CD14-positive monocyte (primary cell): ENCODE data around the gene DPPA3. TPM values are rescaled to one million over a fixed set of nuclear protein-coding genes. Genes with fewer than 3 reads are reported as not detected.

Source experiments
- DNase-seq, 3 donors: peaks; one replicate each; pipeline ENCODE4 v3.0.0-alpha.2; 2011 to 2022
- H2AFZ ChIP-seq: 2 replicates; pipeline ENCODE4 v1.6.0; 2012; ENCODE audit warnings: mild to moderate bottlenecking, low read depth, low read length, inconsistent platforms; ENCODE audit not compliant: insufficient read depth, poor library complexity, severe bottlenecking
- H3K27ac ChIP-seq, 2 donors: 1 replicate in 1 of 2; 2 replicates in 1 of 2; pipeline ENCODE4 v1.5.1; 2012 to 2013; ENCODE audit warnings: low read length in 2 of 2, control low read depth in 1 of 2, inconsistent platforms in 1 of 2, low read depth in 1 of 2, mild to moderate bottlenecking in 1 of 2
- H3K27me3 ChIP-seq, 2 donors: one replicate each; pipeline versions ENCODE4 v1.6.0 to v1.6.1; 2011 to 2013; ENCODE audit warnings: low read length in 2 of 2; ENCODE audit not compliant: control insufficient read depth in 2 of 2, insufficient read depth in 2 of 2
- H3K36me3 ChIP-seq, 2 donors: replicated peaks in 1 of 2; 1 replicate in 1 of 2; 2 replicates in 1 of 2; pipeline versions ENCODE4 v1.5.1 to v1.6.1; 2012 to 2013; ENCODE audit warnings: low read length in 2 of 2, control low read depth in 1 of 2, inconsistent platforms in 1 of 2, mild to moderate bottlenecking in 1 of 2; ENCODE audit not compliant: insufficient read depth in 2 of 2, control insufficient read depth in 1 of 2
- H3K4me1 ChIP-seq, 2 donors: 1 replicate in 1 of 2; 2 replicates in 1 of 2; pipeline versions ENCODE4 v1.5.1 to v1.6.1; 2012 to 2013; ENCODE audit warnings: low read length in 2 of 2, control low read depth in 1 of 2, inconsistent platforms in 1 of 2, mild to moderate bottlenecking in 1 of 2, moderate library complexity in 1 of 2; ENCODE audit not compliant: insufficient read depth in 2 of 2, control insufficient read depth in 1 of 2
- H3K4me2 ChIP-seq: replicated peaks from 2 replicates; pipeline ENCODE3; 2012; ENCODE audit warnings: low read length, moderate library complexity, mild to moderate bottlenecking; ENCODE audit not compliant: poor library complexity, severe bottlenecking; ENCODE audit errors: extremely low read depth
- H3K4me3 ChIP-seq, 3 experiments: fragments of 200-600 bp in 1 of 3; sonication (generic) in 1 of 3; replicated peaks in 1 of 3; 1 replicate in 2 of 3; 2 replicates in 1 of 3; pipeline ENCODE4 v1.5.1; 2011 to 2013; ENCODE audit warnings: low read length in 3 of 3, mild to moderate bottlenecking in 3 of 3, control low read depth in 2 of 3, low read depth in 2 of 3, inconsistent platforms in 1 of 3, moderate library complexity in 1 of 3
- H3K79me2 ChIP-seq: 2 replicates; pipeline ENCODE4 v1.6.0; 2012; ENCODE audit warnings: mild to moderate bottlenecking, control low read depth, inconsistent platforms, low read length, moderate library complexity; ENCODE audit not compliant: insufficient read depth
- H3K9ac ChIP-seq: 2 replicates; pipeline ENCODE4 v1.6.0; 2017; ENCODE audit warnings: low read length, mild to moderate bottlenecking; ENCODE audit not compliant: insufficient read depth, poor library complexity, severe bottlenecking
- H3K9me3 ChIP-seq, 2 donors: replicated peaks in 1 of 2; 1 replicate in 1 of 2; 2 replicates in 1 of 2; pipeline versions ENCODE4 v1.5.1 to v1.6.1; 2012 to 2013; ENCODE audit warnings: low read length in 2 of 2, control low read depth in 1 of 2; ENCODE audit not compliant: control insufficient read depth in 1 of 2, insufficient read depth in 1 of 2
- H4K20me1 ChIP-seq: 2 replicates; pipeline ENCODE4 v1.6.0; 2012; ENCODE audit warnings: mild to moderate bottlenecking, low read length, control low read depth, moderate library complexity; ENCODE audit not compliant: insufficient read depth
- H3K27ac Mint-ChIP-seq, 7 donors: one replicate each; pipeline ENCODE4 v1.8.0; 2020; ENCODE audit warnings: mild to moderate bottlenecking in 7 of 7, mixed read lengths in 7 of 7, moderate library complexity in 6 of 7, inconsistent platforms in 2 of 7
- H3K27me3 Mint-ChIP-seq, 3 donors: one replicate each; pipeline ENCODE4 v1.8.0; 2021 to 2022; ENCODE audit warnings: low read depth in 3 of 3, mild to moderate bottlenecking in 3 of 3, mixed read lengths in 3 of 3, moderate library complexity in 3 of 3, inconsistent platforms in 1 of 3
- H3K36me3 Mint-ChIP-seq, 2 donors: one replicate each; pipeline ENCODE4 v1.8.0; 2020; ENCODE audit warnings: mixed read lengths in 2 of 2, inconsistent platforms in 1 of 2, mild to moderate bottlenecking in 1 of 2
- H3K4me1 Mint-ChIP-seq: one replicate; pipeline ENCODE4 v1.8.0; 2020; ENCODE audit warnings: mild to moderate bottlenecking, mixed read lengths
- H3K4me3 Mint-ChIP-seq, 2 donors: one replicate each; pipeline ENCODE4 v1.8.0; 2020; ENCODE audit warnings: mild to moderate bottlenecking in 2 of 2, mixed read lengths in 2 of 2, moderate library complexity in 1 of 2
- H3K9me3 Mint-ChIP-seq, 7 donors: one replicate each; pipeline ENCODE4 v1.8.0; 2020 to 2022; ENCODE audit warnings: mixed read lengths in 7 of 7, mild to moderate bottlenecking in 6 of 7, moderate library complexity in 6 of 7, inconsistent platforms in 2 of 7
- WGBS: methylation state at CpG from one replicate; pipeline ENCODE4 v1.1.5; 2013; ENCODE audit warnings: missing lambda C conversion rate; ENCODE audit not compliant: insufficient coverage; 5-methylcytosine and 5-hydroxymethylcytosine counted together
- intact Hi-C, 2 donors: fragments of 100-400 bp; cut with micrococcal nuclease; formaldehyde crosslinking; loops; one replicate each; pipeline versions ENCODE4 v1.15.0 to v1.15.1; 2023
- polyA plus RNA-seq, 3 donors: library from polyadenylated mRNA; depleted of rRNA in 1 of 3; unstranded in 2 of 3; stranded (reverse) in 1 of 3; fragments of 300-500 nt in 2 of 3; fragments of >200 nt in 1 of 3; fragmentation: Illumina TruSeq in 2 of 3; gene quantifications; 1 replicate in 2 of 3; 2 replicates in 1 of 3; pipeline ENCODE4 v1.2.3, GENCODE V29; 2012 to 2021
- TF ChIP-seq, protein P1 (sequence below): fragments of 200-600 bp; IDR thresholded peaks from one replicate; pipeline ENCODE4 v1.8.0; 2022; ENCODE audit warnings: antibody characterized with exemption, mild to moderate bottlenecking

The DPPA3 gene
- polyA plus RNA-seq, 3 donors = not detected

- Histone ChIP-seq H3K9ac (no peak overlapping the region), H3K79me2 (no peaks in the 10 kb centered on the region), H3K27me3 (no peaks in the 10 kb centered on the region), H3K36me3 (no peaks in the 10 kb centered on the region), H3K4me3 (no peak overlapping the region), H3K4me1 (peaks cover 2 to 8% of the 10 kb centered on the region in 2 donors), H3K27ac (no peak overlapping the region), H4K20me1 (no peaks in the 10 kb centered on the region), H2AFZ (peak overlapping the region; percentile 53), H3K4me2 (no peak overlapping the region), H3K9me3 (no peaks in the 10 kb centered on the region)
- H3K4me3 Mint-ChIP-seq = no peak overlapping the region
- H3K9me3 Mint-ChIP-seq = no peaks in the 10 kb centered on the region
- peaks cover 16% of the 10 kb centered on the region for H3K4me1 Mint-ChIP-seq
- H3K27me3 Mint-ChIP-seq = peaks cover 0 to 4% (median 0%) of the 10 kb centered on the region in 3 donors
- H3K27ac Mint-ChIP-seq = no peak overlapping the region
- intact Hi-C loops = no loop called here
- peaks cover 2 to 45% of the 10 kb centered on the region in 2 donors for H3K36me3 Mint-ChIP-seq
- DNase-seq = no peak
- 20% methylated on average over 2 of the region's 5 CpGs for WGBS
- TF ChIP-seq, protein P1, sequence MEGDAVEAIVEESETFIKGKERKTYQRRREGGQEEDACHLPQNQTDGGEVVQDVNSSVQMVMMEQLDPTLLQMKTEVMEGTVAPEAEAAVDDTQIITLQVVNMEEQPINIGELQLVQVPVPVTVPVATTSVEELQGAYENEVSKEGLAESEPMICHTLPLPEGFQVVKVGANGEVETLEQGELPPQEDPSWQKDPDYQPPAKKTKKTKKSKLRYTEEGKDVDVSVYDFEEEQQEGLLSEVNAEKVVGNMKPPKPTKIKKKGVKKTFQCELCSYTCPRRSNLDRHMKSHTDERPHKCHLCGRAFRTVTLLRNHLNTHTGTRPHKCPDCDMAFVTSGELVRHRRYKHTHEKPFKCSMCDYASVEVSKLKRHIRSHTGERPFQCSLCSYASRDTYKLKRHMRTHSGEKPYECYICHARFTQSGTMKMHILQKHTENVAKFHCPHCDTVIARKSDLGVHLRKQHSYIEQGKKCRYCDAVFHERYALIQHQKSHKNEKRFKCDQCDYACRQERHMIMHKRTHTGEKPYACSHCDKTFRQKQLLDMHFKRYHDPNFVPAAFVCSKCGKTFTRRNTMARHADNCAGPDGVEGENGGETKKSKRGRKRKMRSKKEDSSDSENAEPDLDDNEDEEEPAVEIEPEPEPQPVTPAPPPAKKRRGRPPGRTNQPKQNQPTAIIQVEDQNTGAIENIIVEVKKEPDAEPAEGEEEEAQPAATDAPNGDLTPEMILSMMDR = no peak
Measured at GRCh38 chr12:7731486-7731885, 20.3 kb downstream of the DPPA3 start.

DNA sequence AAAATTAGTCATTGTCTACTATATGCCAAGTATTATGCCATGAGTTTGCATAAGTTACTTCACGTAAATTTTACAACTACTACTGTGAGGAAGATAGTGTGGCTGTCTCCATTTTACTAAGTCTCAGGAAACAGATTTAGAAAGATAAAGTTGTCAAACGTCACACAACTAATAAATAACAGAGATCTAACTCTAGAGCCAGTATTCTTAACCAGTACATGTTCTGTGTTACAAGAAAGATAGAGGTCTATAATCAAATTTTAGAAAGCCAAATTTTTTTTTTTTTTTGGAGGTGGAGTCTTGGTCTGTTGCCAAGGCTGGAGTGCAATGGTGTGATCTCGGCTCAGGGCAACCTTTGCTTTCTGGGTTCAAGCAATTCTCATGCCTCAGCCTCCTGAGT, 21.8 kb downstream of the DPPA3 start:
- TF ChIP-seq, protein P1 = no peak
- Mint-ChIP-seq H3K9me3 (no peaks in the 10 kb centered on the region), H3K27ac (no peak overlapping the region), H3K36me3 (peaks cover 2 to 34% of the 10 kb centered on the region in 2 donors), H3K4me1 (peaks cover 16% of the 10 kb centered on the region), H3K27me3 (peaks cover 0 to 2% (median 2%) of the 10 kb centered on the region in 3 donors), H3K4me3 (peak overlapping the region in 1 of 2 donors; percentile 67)
- Histone ChIP-seq H3K79me2 (no peaks in the 10 kb centered on the region), H3K36me3 (no peaks in the 10 kb centered on the region), H2AFZ (peak overlapping the region; percentile 41), H3K27ac (no peak overlapping the region), H3K27me3 (no peaks in the 10 kb centered on the region), H4K20me1 (no peaks in the 10 kb centered on the region), H3K4me2 (no peak overlapping the region), H3K4me1 (peaks cover 2 to 8% of the 10 kb centered on the region in 2 donors), H3K9ac (no peak overlapping the region), H3K4me3 (peak overlapping the region in 1 of 3 experiments; percentile 13), H3K9me3 (no peaks in the 10 kb centered on the region)
- no peak for DNase-seq
- intact Hi-C loops = no loop called here
- WGBS = 0% methylated on average over 1 of the region's 3 CpGs
